Neural progenitor cell (in vitro differentiated cells): ENCODE measurements around the gene TLR1.

Experiments
- EZH2 ChIP-seq: fragments of 200-600 bp; sonication (generic); IDR thresholded peaks from 2 replicates; pipeline ENCODE4 v1.6.1; 2017; ENCODE audit warnings: antibody characterized with exemption, mild to moderate bottlenecking, moderate library complexity
- EZH2phosphoT487 ChIP-seq: fragments of 200-600 bp; sonication (generic); IDR thresholded peaks from 2 replicates; pipeline ENCODE4 v1.6.1; 2017; ENCODE audit warnings: antibody characterized with exemption
- TF ChIP-seq, protein P1 (sequence below): fragments of 200-600 bp; sonication (generic); IDR thresholded peaks from 2 replicates; pipeline ENCODE4 v1.5.1; 2017; ENCODE audit warnings: antibody characterized with exemption, mild to moderate bottlenecking

DNA sequence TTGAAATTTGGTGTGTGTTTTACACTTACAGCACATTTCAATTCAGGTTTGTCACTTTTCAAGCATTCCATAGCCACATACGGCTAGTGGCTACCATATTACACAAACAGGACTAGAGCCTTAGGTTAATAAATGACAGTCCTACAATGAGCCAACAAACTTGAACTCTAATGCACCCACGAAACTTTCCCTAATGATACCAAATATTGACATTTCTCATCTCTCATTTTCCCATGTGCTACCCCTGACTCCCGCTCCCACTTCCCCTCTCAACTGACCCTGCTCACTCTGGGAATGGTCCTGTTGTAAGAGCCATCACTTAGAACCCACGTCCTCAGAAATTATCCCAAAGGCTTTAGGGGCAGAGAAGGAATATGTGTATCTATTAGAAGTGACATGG lies 16.9 kb downstream of the TLR1 start:
- TF ChIP-seq, protein P1, sequence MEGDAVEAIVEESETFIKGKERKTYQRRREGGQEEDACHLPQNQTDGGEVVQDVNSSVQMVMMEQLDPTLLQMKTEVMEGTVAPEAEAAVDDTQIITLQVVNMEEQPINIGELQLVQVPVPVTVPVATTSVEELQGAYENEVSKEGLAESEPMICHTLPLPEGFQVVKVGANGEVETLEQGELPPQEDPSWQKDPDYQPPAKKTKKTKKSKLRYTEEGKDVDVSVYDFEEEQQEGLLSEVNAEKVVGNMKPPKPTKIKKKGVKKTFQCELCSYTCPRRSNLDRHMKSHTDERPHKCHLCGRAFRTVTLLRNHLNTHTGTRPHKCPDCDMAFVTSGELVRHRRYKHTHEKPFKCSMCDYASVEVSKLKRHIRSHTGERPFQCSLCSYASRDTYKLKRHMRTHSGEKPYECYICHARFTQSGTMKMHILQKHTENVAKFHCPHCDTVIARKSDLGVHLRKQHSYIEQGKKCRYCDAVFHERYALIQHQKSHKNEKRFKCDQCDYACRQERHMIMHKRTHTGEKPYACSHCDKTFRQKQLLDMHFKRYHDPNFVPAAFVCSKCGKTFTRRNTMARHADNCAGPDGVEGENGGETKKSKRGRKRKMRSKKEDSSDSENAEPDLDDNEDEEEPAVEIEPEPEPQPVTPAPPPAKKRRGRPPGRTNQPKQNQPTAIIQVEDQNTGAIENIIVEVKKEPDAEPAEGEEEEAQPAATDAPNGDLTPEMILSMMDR: no peak
- TF ChIP-seq EZH2 (no peak), EZH2phosphoT487 (no peak)
